IMR-90 (cell line): ENCODE measurements around the gene PAX3. TPM values are rescaled to one million over a fixed set of nuclear protein-coding genes. Genes with fewer than 3 reads are reported as not detected.
"Not testable (repeated sequence)": the region's sequence is repeated elsewhere in the genome, so short reads cannot be mapped to it uniquely, and the experiment has no call there.

Experiments
- ATAC-seq: fragments of 200-7000 bp; cut with Tn5 transposase; 2 replicates; pipeline ENCODE4 v1.9.1; 2020; ENCODE audit warnings: low read depth, mild to moderate bottlenecking, moderate library complexity
- BruUV-seq: library from RNA; stranded (reverse); fragments of 400-500 nt; replicated peaks from 2 replicates; lab custom pipeline; 2021; lab: Mats Ljungman, UMichigan
- CTCF ChIA-PET: fragments of 300-600 bp; formaldehyde crosslinking; extraction: SDS; loops from one replicate; lab custom pipeline; 2021; ENCODE audit warnings: antibody characterized with exemption; lab: Yijun Ruan, JAX
- POLR2A ChIA-PET: fragments of 300-600 bp; sonication (Branson Sonifier 250); formaldehyde crosslinking; loops from one replicate; lab custom pipeline; 2022; ENCODE audit warnings: antibody characterized with exemption; ENCODE audit not compliant: unreplicated experiment; lab: Charles Lee
- DNase-seq: peaks from one replicate; pipeline ENCODE4 v3.0.0; 2013
- H2AFZ ChIP-seq: replicated peaks from 2 replicates; pipeline ENCODE3; 2013; ENCODE audit warnings: low read length, mild to moderate bottlenecking; ENCODE audit not compliant: poor library complexity
- H2AK5ac ChIP-seq: 2 replicates; pipeline ENCODE4 v1.6.1; 2013; ENCODE audit warnings: low read depth, low read length, inconsistent platforms
- H2AK9ac ChIP-seq: replicated peaks from 2 replicates; pipeline ENCODE3; 2013; ENCODE audit warnings: mild to moderate bottlenecking, low read depth, low read length, moderate library complexity; ENCODE audit not compliant: poor library complexity
- H2BK120ac ChIP-seq: 2 replicates; pipeline ENCODE4 v1.6.1; 2013; ENCODE audit warnings: low read depth, low read length, inconsistent platforms
- H2BK15ac ChIP-seq: 3 replicates; pipeline ENCODE4 v1.6.1; 2013; ENCODE audit warnings: low read depth, low read length, inconsistent platforms
- H2BK20ac ChIP-seq: 2 replicates; pipeline ENCODE4 v1.6.1; 2013; ENCODE audit warnings: low read depth, mild to moderate bottlenecking, inconsistent platforms, low read length, moderate library complexity
- H2BK5ac ChIP-seq: 2 replicates; pipeline ENCODE4 v1.6.1; 2013; ENCODE audit warnings: mild to moderate bottlenecking, low read depth, low read length, inconsistent platforms; ENCODE audit not compliant: poor library complexity, severe bottlenecking
- H3K14ac ChIP-seq: replicated peaks from 2 replicates; pipeline ENCODE4 v1.6.1; 2013; ENCODE audit warnings: low read depth, low read length, inconsistent platforms
- H3K18ac ChIP-seq: 2 replicates; pipeline ENCODE4 v1.6.1; 2013; ENCODE audit warnings: low read depth, low read length, control low read depth
- H3K23ac ChIP-seq: 2 replicates; pipeline ENCODE4 v1.6.1; 2013; ENCODE audit warnings: low read depth, low read length, inconsistent platforms
- H3K27ac ChIP-seq: 2 replicates; pipeline ENCODE4 v1.5.1; 2013; ENCODE audit warnings: mild to moderate bottlenecking, control low read depth, low read length; ENCODE audit not compliant: insufficient read depth
- H3K27me3 ChIP-seq: 2 replicates; pipeline ENCODE4 v1.6.1; 2013; ENCODE audit warnings: low read length; ENCODE audit not compliant: control insufficient read depth, insufficient read depth
- H3K36me3 ChIP-seq: 2 replicates; pipeline ENCODE4 v1.6.1; 2013; ENCODE audit warnings: low read length, mixed read lengths; ENCODE audit not compliant: control insufficient read depth, insufficient read depth
- H3K4ac ChIP-seq: 2 replicates; pipeline ENCODE4 v1.6.1; 2013; ENCODE audit warnings: low read depth, low read length, inconsistent platforms
- H3K4me1 ChIP-seq: 2 replicates; pipeline ENCODE4 v1.6.1; 2013; ENCODE audit warnings: low read length, mixed read lengths; ENCODE audit not compliant: control insufficient read depth, insufficient read depth
- H3K4me2 ChIP-seq: 2 replicates; pipeline ENCODE4 v1.6.1; 2013; ENCODE audit warnings: low read depth, mild to moderate bottlenecking, control low read depth, low read length, moderate library complexity
- H3K4me3 ChIP-seq: 2 replicates; pipeline ENCODE4 v1.5.1; 2013; ENCODE audit warnings: low read depth, mild to moderate bottlenecking, control low read depth, low read length, moderate library complexity; ENCODE audit not compliant: insufficient read depth
- H3K56ac ChIP-seq: 2 replicates; pipeline ENCODE4 v1.6.1; 2013; ENCODE audit warnings: low read length, inconsistent platforms; ENCODE audit not compliant: insufficient read depth; ENCODE audit errors: extremely low read depth
- H3K79me1 ChIP-seq, 2 experiments: 2 replicates each; pipeline ENCODE4 v1.6.1; 2013; ENCODE audit warnings: low read length in 2 of 2, inconsistent platforms in 1 of 2, low read depth in 1 of 2
- H3K9ac ChIP-seq: 2 replicates; pipeline ENCODE4 v1.6.1; 2013; ENCODE audit warnings: low read depth, low read length, control low read depth
- H3K9me1 ChIP-seq: 2 replicates; pipeline ENCODE4 v1.6.1; 2013; ENCODE audit warnings: low read length, inconsistent platforms; ENCODE audit not compliant: insufficient read depth
- H3K9me3 ChIP-seq: 2 replicates; pipeline ENCODE4 v1.6.1; 2013; ENCODE audit warnings: low read length; ENCODE audit not compliant: control insufficient read depth, insufficient read depth
- H4K20me1 ChIP-seq: 2 replicates; pipeline ENCODE4 v1.6.1; 2013; ENCODE audit warnings: low read length, inconsistent platforms; ENCODE audit not compliant: insufficient read depth
- H4K5ac ChIP-seq: 2 replicates; pipeline ENCODE4 v1.6.1; 2013; ENCODE audit warnings: mild to moderate bottlenecking, low read depth, low read length, control low read depth
- H4K8ac ChIP-seq, 2 experiments: 2 replicates each; pipeline ENCODE4 v1.6.1; 2013; ENCODE audit warnings: low read depth in 2 of 2, low read length in 2 of 2, control low read depth in 1 of 2, inconsistent platforms in 1 of 2
- H4K91ac ChIP-seq: 2 replicates; pipeline ENCODE4 v1.6.1; 2013; ENCODE audit warnings: low read depth, low read length, inconsistent platforms; ENCODE audit not compliant: insufficient read depth
- CEBPB ChIP-seq: IDR thresholded peaks from 2 replicates; pipeline ENCODE4 v1.6.1; 2012; ENCODE audit warnings: low read depth, low read length, improper control_type of control experiment
- FOS ChIP-seq: fragments of 150-350 bp; IDR thresholded peaks from 2 replicates; pipeline ENCODE4 v1.6.1; 2016; ENCODE audit warnings: low read depth, low read length
- MAZ ChIP-seq: IDR thresholded peaks from 2 replicates; pipeline ENCODE4 v1.6.1; 2012; ENCODE audit warnings: low read depth, mild to moderate bottlenecking, low read length, improper control_type of control experiment, moderate library complexity, borderline replicate concordance
- MXI1 ChIP-seq: IDR thresholded peaks from 2 replicates; pipeline ENCODE4 v1.6.1; 2012; ENCODE audit warnings: low read depth, mild to moderate bottlenecking, low read length, moderate library complexity, borderline replicate concordance
- POLR2A ChIP-seq: IDR thresholded peaks from 2 replicates; pipeline ENCODE4 v1.6.1; 2012; ENCODE audit warnings: mild to moderate bottlenecking, low read depth, low read length
- RCOR1 ChIP-seq: IDR thresholded peaks from 2 replicates; pipeline ENCODE4 v1.6.1; 2012; ENCODE audit warnings: mild to moderate bottlenecking, low read length, improper control_type of control experiment; ENCODE audit not compliant: insufficient replicate concordance
- SMC3 ChIP-seq: fragments of 150-350 bp; IDR thresholded peaks from 2 replicates; pipeline ENCODE4 v1.6.1; 2016; ENCODE audit warnings: low read depth, mild to moderate bottlenecking, antibody characterized with exemption, low read length, moderate library complexity
- USF2 ChIP-seq: fragments of 150-350 bp; IDR thresholded peaks from 2 replicates; pipeline ENCODE4 v1.6.1; 2017; ENCODE audit warnings: mild to moderate bottlenecking, antibody characterized with exemption, low read length, low read depth
- WGBS, 2 experiments: methylation state at CpG; one replicate each; pipeline versions ENCODE4 v1.1.5 to v1.1.7; 2013; ENCODE audit warnings: missing lambda C conversion rate in 2 of 2; ENCODE audit not compliant: insufficient read length in 1 of 2; ENCODE audit errors: extremely low coverage in 2 of 2; 5-methylcytosine and 5-hydroxymethylcytosine counted together
- dilution Hi-C: fragments of 300-500 bp; cut with HindIII; formaldehyde crosslinking; loops from one replicate; pipeline ENCODE4 v1.14.3; 2018; ENCODE audit warnings: low sequenced_read_pairs; ENCODE audit not compliant: unreplicated experiment
- in situ Hi-C: fragments of 300-500 bp; cut with MboI; formaldehyde crosslinking; loops from 3 replicates; pipeline ENCODE4 v1.14.3; 2019; ENCODE audit warnings: low sequenced_read_pairs, inconsistent platforms, mixed read lengths
- intact Hi-C: fragments of 100-400 bp; cut with micrococcal nuclease; formaldehyde crosslinking; loops from 2 replicates; pipeline ENCODE4 v1.10.0; 2022
- polyA plus RNA-seq, 3 experiments: library from polyadenylated mRNA; depleted of rRNA; stranded (reverse); fragments of >200 nt; gene quantifications; 2 replicates each; pipeline ENCODE4 v1.2.3, GENCODE V29; 2012; ENCODE audit warnings: low replicate concordance in 1 of 3
- total RNA-seq: library from RNA; depleted of rRNA; stranded (reverse); fragments of >200 nt; gene quantifications from 2 replicates; pipeline ENCODE4 v1.2.3, GENCODE V29; 2012

Gene PAX3
- total and polyA plus RNA-seq, 2 of the 4 experiments (the other 2 are of a cell fraction): not detected

- Histone ChIP-seq H3K56ac (no peak overlapping the region), H4K20me1 (no peaks in the 10 kb centered on the region), H2BK20ac (no peak overlapping the region), H3K18ac (no peak overlapping the region), H2AK5ac (no peak overlapping the region), H2AK9ac (no peak overlapping the region), H4K91ac (no peak overlapping the region), H3K4me2 (no peak overlapping the region), H3K9ac (no peak overlapping the region), H3K4ac (no peak overlapping the region), H3K4me1 (no peaks in the 10 kb centered on the region), H4K5ac (no peak overlapping the region), H2AFZ (no peak overlapping the region), H2BK5ac (no peak overlapping the region), H3K23ac (no peak overlapping the region), H3K27ac (no peak overlapping the region), H3K79me1 (no peaks in the 10 kb centered on the region), H3K4me3 (no peak overlapping the region), H3K9me1 (no peaks in the 10 kb centered on the region), H3K36me3 (no peaks in the 10 kb centered on the region), H2BK120ac (no peak overlapping the region), H3K9me3 (no peaks in the 10 kb centered on the region), H3K14ac (no peak overlapping the region), H3K27me3 (no peaks in the 10 kb centered on the region), H2BK15ac (no peak overlapping the region), H4K8ac (no peak overlapping the region)
- ATAC-seq (no peak), DNase-seq (no peak)
- dilution Hi-C loops (no loop called here), intact Hi-C loops (no loop called here), in situ Hi-C loops (no loop called here)
- ChIA-PET CTCF (no interaction called here), POLR2A (no interaction called here)
- WGBS, 2 experiments: no CpG with 5 or more reads among the region's 4 CpGs
- TF ChIP-seq MXI1: no peak
- no peak for TF ChIP-seq MAZ
- TF ChIP-seq CEBPB: no peak
- no peak for TF ChIP-seq POLR2A
- TF ChIP-seq FOS: no peak
- TF ChIP-seq SMC3: no peak
- TF ChIP-seq USF2: no peak
- no peak for TF ChIP-seq RCOR1
- BruUV-seq: no TSS peak
These were observed 139.6 kb downstream of the PAX3 start for GRCh38 chr2:222159221-222159620.

- H3K27me3 ChIP-seq, H3K23ac ChIP-seq, H4K91ac ChIP-seq, H3K4me3 ChIP-seq, H3K79me1 ChIP-seq, H4K5ac ChIP-seq, H3K27ac ChIP-seq, H3K56ac ChIP-seq, H2BK15ac ChIP-seq, DNase-seq, H2AK5ac ChIP-seq, H3K4me2 ChIP-seq, dilution Hi-C loops, H3K9ac ChIP-seq, H2BK5ac ChIP-seq, H3K18ac ChIP-seq, H3K9me3 ChIP-seq, H3K14ac ChIP-seq, H4K20me1 ChIP-seq, H4K8ac ChIP-seq, intact Hi-C loops, H3K4me1 ChIP-seq, H2AK9ac ChIP-seq, BruUV-seq, H2BK120ac ChIP-seq, in situ Hi-C loops, CTCF ChIA-PET, H3K4ac ChIP-seq, H2BK20ac ChIP-seq, POLR2A ChIA-PET, H3K36me3 ChIP-seq, H3K9me1 ChIP-seq, ATAC-seq, H2AFZ ChIP-seq: not testable (repeated sequence)
- no CpG with 5 or more reads among the region's 27 CpGs for WGBS, 2 experiments
These were observed 143.7 kb downstream of the PAX3 start for GRCh38 chr2:222155003-222155664.
